IgD-negative memory B cell (primary cell): ENCODE data around the gene LGMN. TPM values are rescaled to one million over a fixed set of nuclear protein-coding genes. Genes with fewer than 3 reads are reported as not detected.
"Not testable (repeated sequence)": the region's sequence is repeated elsewhere in the genome, so short reads cannot be mapped to it uniquely, and the experiment has no call there.

Experiments
- H3K27ac Mint-ChIP-seq, 3 donors: one replicate each; pipeline ENCODE4 v1.8.0; 2020 to 2022; ENCODE audit warnings: mild to moderate bottlenecking in 3 of 3, mixed read lengths in 3 of 3, moderate library complexity in 1 of 3
- H3K27me3 Mint-ChIP-seq: one replicate; pipeline ENCODE4 v1.8.0; 2021; ENCODE audit warnings: mixed read lengths
- H3K36me3 Mint-ChIP-seq: one replicate; pipeline ENCODE4 v1.8.0; 2020; ENCODE audit warnings: mild to moderate bottlenecking, mixed read lengths
- H3K4me1 Mint-ChIP-seq, 3 donors: one replicate each; pipeline ENCODE4 v1.8.0; 2020 to 2022; ENCODE audit warnings: mixed read lengths in 3 of 3, mild to moderate bottlenecking in 1 of 3
- H3K4me3 Mint-ChIP-seq, 4 donors: one replicate each; pipeline ENCODE4 v1.8.0; 2020 to 2022; ENCODE audit warnings: mild to moderate bottlenecking in 4 of 4, mixed read lengths in 4 of 4, moderate library complexity in 3 of 4
- H3K9me3 Mint-ChIP-seq, 3 donors: one replicate each; pipeline ENCODE4 v1.8.0; 2020 to 2021; ENCODE audit warnings: mixed read lengths in 3 of 3, mild to moderate bottlenecking in 1 of 3
- polyA plus RNA-seq: library from polyadenylated mRNA; unstranded; fragments of 300-500 nt; fragmentation: Illumina TruSeq; gene quantifications from one replicate; pipeline ENCODE4 v1.2.3, GENCODE V29; 2021

LGMN gene
- polyA plus RNA-seq, 1 donor from 2014 or later: 25.1 TPM

DNA sequence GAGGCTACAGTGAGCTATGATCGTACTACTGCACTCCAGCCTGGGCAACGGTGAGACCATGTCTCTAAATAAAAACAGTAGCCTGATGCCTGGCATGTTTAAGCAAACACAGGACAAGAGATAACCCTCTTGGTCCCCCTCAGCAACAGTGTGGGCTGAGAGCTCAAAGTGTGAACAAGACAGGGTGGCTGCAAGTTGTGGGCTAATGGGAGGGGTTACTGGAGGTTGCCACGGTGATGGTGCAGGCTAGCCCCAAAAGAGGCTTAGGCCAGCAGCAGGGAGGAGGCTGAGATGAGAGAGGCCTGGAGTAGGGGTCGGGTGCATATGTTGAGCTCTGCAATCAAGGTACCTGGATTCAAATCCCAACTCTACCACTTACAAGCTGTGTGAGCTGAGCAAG is 3.4 kb upstream of the LGMN start:
- Mint-ChIP-seq H3K36me3 (peaks cover 6% of the 10 kb centered on the region), H3K4me1 (peaks cover 34 to 38% (median 35%) of the 10 kb centered on the region in 3 donors), H3K9me3 (peaks cover 0 to 4% (median 2%) of the 10 kb centered on the region in 3 donors), H3K4me3 (peak overlapping the region in 1 of 4 donors; percentile 58), H3K27me3 (no peaks in the 10 kb centered on the region), H3K27ac (peak overlapping the region in 1 of 3 donors; percentile 48)

DNA sequence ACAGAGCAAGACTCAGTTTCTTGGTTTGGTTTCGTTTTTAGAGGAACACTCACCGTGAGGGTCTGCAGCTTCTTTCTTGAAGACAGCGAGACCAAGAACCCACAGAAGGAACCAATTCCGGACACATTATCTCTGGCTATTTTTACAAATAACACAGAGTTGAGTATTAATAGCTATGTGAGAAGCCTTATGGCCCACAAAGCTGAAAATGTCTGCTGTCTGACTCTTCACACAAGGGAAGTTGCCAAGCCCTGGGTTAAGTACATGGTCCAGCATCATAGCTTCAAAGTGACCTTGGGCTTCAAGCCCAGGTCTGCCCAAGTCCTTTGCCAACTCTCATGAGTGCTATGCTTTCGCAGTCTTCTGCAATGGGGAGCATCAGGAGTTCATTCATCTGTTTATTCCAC is 2.6 kb upstream of the LGMN start:
- Mint-ChIP-seq H3K27me3 (no peaks in the 10 kb centered on the region), H3K27ac (peak overlapping the region; percentile 34 to 97 (median 70)), H3K4me1 (peaks cover 38 to 40% (median 39%) of the 10 kb centered on the region in 3 donors), H3K9me3 (peaks cover 0 to 4% (median 2%) of the 10 kb centered on the region in 3 donors), H3K36me3 (peaks cover 6% of the 10 kb centered on the region), H3K4me3 (peak overlapping the region; percentile 74 to 94 (median 92))

DNA sequence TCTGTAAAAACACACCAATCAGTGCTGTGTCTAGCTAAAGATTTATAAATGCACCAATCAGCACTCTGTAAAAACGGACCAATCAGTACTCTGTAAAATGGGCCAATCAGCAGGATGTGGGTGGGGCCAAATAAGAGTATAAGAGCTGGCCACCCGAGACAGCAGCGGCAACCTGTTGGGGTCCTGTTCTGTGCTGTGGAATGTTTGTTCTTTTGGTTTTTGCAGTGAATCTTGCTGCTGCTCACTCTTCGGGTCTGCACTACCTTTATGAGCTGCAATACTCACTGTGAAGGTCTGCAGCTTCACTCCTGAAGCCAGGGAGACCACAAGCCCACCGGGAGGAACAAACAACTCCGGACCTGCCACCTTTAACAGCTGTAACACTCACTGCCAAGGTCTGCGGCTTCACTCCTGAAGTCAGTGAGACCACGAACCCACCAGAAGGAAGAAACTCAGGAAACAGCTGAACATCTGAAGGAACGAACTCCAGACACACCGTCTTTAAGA is 1.8 kb upstream of the LGMN start:
- Mint-ChIP-seq H3K4me3 (peak overlapping the region; percentile 74 to 94 (median 92)), H3K27ac (peak overlapping the region; percentile 34 to 97 (median 70)), H3K4me1 (peaks cover 43 to 45% (median 43%) of the 10 kb centered on the region in 3 donors)
- H3K27me3 Mint-ChIP-seq, H3K36me3 Mint-ChIP-seq, H3K9me3 Mint-ChIP-seq: not testable (repeated sequence)

DNA sequence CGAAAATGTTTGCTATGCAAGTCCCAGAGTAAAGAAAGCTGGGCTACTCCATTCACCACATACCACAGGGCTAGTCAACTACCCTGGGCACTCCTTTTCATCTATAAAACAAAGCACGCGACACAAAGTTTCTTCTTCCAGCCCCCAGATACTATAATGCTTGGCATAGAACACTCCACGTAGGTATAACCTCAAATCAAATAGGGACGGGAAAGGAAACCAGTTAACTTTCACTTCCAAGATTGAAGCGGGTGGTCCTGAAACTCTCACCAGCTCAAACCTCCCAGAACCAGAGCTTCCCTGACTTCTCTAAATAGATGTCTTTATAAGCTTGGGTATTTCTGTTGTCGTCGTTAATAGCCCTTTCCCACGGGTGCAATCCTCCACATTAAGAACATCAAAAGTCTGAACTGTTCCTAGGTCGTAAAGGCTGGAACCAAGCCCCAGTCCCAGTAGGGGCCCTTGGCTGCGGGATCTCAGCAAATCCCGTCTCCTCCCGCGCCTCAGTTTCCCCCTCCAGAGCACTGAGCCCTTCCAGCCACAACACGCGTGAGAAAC is 647 bp downstream of the LGMN start:
- peak overlapping the region; percentile 91 to 96 (median 94) for H3K4me3 Mint-ChIP-seq
- H3K27ac Mint-ChIP-seq: peak overlapping the region; percentile 86 to 98 (median 93)
- no peaks in the 10 kb centered on the region for H3K27me3 Mint-ChIP-seq
- H3K4me1 Mint-ChIP-seq: peaks cover 39 to 40% (median 39%) of the 10 kb centered on the region in 3 donors
- H3K9me3 Mint-ChIP-seq: peaks cover 0 to 4% (median 2%) of the 10 kb centered on the region in 3 donors
- peaks cover 6% of the 10 kb centered on the region for H3K36me3 Mint-ChIP-seq

DNA sequence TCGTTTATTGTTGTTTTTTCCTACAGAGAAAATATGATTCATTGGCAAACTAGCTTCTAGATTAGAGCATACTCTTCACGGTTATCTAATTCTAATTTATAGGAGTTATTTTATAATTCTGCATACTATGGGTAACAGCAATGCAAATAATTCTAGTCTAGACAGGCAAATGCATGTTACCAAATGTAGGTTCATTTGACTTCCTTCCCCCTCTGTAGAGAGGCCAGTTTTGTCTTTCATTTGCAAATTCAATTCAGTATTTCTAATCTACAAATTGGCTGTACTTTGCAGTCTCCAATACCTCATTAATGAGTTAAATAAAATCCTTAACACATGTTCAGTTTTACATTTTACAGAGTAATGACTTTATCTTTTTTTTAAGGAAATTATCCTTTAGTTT is 4.2 kb downstream of the LGMN start:
- Mint-ChIP-seq H3K36me3 (peaks cover 8% of the 10 kb centered on the region), H3K4me3 (no peak overlapping the region), H3K27ac (peak overlapping the region in 1 of 3 donors; percentile 31), H3K4me1 (peaks cover 30 to 35% (median 31%) of the 10 kb centered on the region in 3 donors), H3K9me3 (no peaks in the 10 kb centered on the region), H3K27me3 (no peaks in the 10 kb centered on the region)

DNA sequence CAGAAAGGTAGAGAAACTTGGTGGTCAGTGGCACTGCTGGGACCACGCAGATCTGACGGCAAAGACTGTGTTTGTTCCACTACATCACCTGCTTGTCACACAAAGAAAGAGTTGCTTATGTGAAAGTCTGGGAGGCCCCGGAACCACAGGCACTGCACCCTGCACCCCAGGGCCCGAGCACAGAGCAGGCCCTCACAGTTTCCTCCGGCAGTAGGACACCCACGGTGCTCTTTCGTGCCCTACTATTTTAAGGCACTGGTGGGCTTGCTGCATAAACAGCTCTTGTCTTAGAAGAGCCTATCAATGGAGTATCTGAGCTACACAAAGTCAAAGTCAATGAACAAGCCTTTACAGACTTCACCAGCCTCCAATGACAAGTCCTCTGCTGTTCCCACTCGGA is 8.0 kb downstream of the LGMN start:
- peaks cover 8% of the 10 kb centered on the region for H3K36me3 Mint-ChIP-seq
- H3K4me3 Mint-ChIP-seq: no peak overlapping the region
- peaks cover 1% of the 10 kb centered on the region for H3K27me3 Mint-ChIP-seq
- H3K27ac Mint-ChIP-seq: no peak overlapping the region
- peaks cover 22 to 25% (median 25%) of the 10 kb centered on the region in 3 donors for H3K4me1 Mint-ChIP-seq
- no peaks in the 10 kb centered on the region for H3K9me3 Mint-ChIP-seq

DNA sequence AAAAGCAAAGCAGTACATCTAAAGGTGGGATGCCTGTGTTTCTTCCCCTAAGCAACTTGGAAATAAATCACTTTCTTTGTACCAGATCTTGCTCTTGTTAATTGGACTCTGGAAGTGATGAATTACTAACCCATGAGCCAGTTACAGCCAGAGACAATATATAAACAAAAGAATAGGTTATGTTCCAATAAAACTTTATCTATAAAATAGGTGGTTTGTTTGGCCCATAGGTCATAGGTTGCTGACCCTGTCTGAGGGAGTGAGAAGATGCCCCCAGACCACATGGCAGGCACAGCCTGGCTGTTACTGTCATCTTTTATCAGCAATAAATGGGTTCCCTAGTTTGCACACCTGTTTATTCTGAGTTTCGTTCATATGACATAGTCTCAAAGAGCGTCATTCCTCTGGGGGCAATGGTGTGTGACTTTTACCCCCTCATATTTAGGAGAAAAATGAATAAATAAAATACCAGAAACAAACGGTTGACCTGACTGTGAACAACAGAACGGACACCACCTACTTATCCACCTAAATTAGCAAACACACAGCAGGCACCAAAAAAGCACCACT is 10.7 kb downstream of the LGMN start:
- peaks cover 8% of the 10 kb centered on the region for H3K36me3 Mint-ChIP-seq
- peaks cover 20 to 21% (median 20%) of the 10 kb centered on the region in 3 donors for H3K4me1 Mint-ChIP-seq
- H3K27me3 Mint-ChIP-seq: peaks cover 1% of the 10 kb centered on the region
- peak overlapping the region in 2 of 3 donors; percentile 11 to 70 for H3K27ac Mint-ChIP-seq
- no peaks in the 10 kb centered on the region for H3K9me3 Mint-ChIP-seq
- H3K4me3 Mint-ChIP-seq: peak overlapping the region in 1 of 4 donors; percentile 46

DNA sequence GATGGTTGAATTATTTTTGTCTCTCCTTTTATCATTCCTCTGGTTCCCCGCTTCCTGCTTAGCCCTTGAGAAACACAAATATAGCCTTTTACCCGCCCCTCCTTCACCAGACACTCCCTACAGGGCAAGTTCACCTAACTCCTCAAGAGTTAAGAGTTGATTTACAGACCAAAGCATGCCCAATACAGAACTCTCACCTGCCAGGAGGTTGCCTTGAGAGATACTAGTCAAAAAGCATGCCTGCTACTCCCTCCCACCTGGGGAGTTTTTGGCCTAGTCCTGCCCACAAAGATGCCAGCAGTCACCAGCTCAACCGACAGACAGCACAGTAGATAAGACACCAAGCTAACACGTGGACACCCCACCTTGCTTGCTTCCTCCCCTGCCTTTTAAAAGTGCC is 11.2 kb downstream of the LGMN start:
- H3K9me3 Mint-ChIP-seq: no peaks in the 10 kb centered on the region
- H3K4me1 Mint-ChIP-seq: peaks cover 20 to 21% (median 20%) of the 10 kb centered on the region in 3 donors
- peak overlapping the region in 1 of 3 donors; percentile 48 for H3K27ac Mint-ChIP-seq
- H3K4me3 Mint-ChIP-seq: peak overlapping the region in 1 of 4 donors; percentile 46
- H3K27me3 Mint-ChIP-seq: peaks cover 1% of the 10 kb centered on the region
- H3K36me3 Mint-ChIP-seq: peaks cover 10% of the 10 kb centered on the region

DNA sequence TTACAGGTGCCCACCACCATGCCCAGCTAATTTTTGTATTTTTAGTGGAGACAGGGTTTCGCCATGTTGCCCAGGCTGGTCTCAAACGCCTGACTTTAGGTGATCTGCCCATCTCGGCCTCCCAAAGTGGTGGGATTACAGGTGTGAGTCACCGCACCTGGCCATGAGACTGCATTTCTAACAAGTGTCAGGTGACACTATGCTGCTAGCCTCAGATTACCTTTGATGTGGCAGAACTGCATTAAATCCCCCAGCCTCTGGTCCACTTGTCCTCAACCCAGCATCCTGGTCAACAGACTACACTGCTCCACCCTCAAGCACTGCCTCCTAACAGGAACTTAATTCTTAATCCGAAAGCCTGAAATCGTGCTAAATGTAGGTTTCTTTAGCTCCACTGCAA is 13.1 kb downstream of the LGMN start:
- Mint-ChIP-seq H3K27me3 (peaks cover 1% of the 10 kb centered on the region), H3K27ac (no peak overlapping the region), H3K36me3 (peaks cover 11% of the 10 kb centered on the region), H3K4me3 (no peak overlapping the region), H3K4me1 (peaks cover 16 to 26% (median 20%) of the 10 kb centered on the region in 3 donors), H3K9me3 (no peaks in the 10 kb centered on the region)

DNA sequence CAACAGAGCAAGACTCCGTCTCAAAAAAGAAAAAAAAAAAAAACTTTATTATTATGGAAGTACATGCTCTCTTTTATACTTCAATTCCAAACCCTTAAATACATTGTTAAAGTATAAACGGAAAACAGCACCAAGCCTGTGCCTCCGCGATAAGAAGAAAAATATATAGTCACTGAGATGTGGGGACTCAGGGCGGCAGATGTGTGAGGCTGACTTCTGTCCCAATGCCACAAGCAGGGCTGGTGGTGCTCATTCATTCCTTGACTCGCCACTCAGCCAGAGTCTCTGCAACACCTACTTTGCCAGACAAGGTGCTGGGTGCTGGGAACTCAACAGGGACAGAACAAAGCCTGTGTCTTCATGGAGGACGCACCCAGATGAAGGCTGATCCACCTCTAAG is 13.8 kb downstream of the LGMN start:
- no peaks in the 10 kb centered on the region for H3K9me3 Mint-ChIP-seq

DNA sequence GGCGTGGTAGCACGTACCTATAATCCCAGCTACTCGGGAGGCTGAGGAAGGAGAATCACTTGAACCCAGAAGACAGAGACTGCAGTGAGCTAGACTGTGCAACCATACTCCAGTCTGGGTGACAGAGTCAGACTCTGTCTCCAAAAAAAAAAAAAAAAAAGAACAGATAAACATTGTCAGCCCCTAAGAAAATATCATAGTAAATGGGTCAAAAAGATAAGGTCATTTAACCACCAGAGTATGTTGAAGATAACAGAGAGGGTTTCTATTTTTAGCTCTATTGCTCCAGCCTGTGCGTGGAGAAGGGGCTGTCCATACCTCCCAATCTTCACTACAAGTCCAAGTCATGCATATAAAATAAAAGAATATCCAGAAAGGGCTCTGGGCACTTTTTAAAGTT is 15.4 kb downstream of the LGMN start:
- H3K27ac Mint-ChIP-seq: no peak overlapping the region
- peaks cover 1% of the 10 kb centered on the region for H3K27me3 Mint-ChIP-seq
- H3K36me3 Mint-ChIP-seq: peaks cover 11% of the 10 kb centered on the region
- H3K4me1 Mint-ChIP-seq: peaks cover 14 to 26% (median 16%) of the 10 kb centered on the region in 3 donors
- no peaks in the 10 kb centered on the region for H3K9me3 Mint-ChIP-seq
- no peak overlapping the region for H3K4me3 Mint-ChIP-seq

More for the DNA sequence above, 13.8 kb downstream of the LGMN start:
- Mint-ChIP-seq H3K27me3 (peaks cover 1% of the 10 kb centered on the region), H3K36me3 (peaks cover 11% of the 10 kb centered on the region), H3K4me1 (peaks cover 16 to 32% (median 21%) of the 10 kb centered on the region in 3 donors), H3K27ac (no peak overlapping the region), H3K4me3 (no peak overlapping the region)

DNA sequence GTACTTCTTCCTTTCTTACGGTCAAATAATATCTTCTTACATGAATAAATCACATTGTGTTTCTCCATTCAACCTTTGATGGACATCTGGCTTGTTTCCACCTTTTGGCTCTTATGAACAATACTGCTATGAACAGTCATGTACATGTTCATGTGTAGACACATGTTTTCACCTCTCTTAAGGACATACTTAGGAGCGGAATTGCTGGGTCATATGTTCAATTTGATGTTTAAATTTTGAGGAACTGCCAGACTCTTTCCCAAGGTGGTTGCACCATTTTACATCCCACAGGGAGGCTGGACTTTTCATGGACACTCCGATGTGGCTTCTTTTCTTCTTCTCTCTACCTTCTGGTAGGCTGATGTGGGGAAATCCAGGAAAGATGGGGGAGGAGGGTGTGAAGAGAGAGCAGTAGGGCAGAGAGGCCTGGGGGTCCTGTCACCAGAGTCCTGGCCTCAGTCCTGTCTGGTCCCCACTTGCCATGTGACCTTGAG is 16.8 kb downstream of the LGMN start:
- H3K27me3 Mint-ChIP-seq: peaks cover 1% of the 10 kb centered on the region
- no peak overlapping the region for H3K27ac Mint-ChIP-seq
- H3K36me3 Mint-ChIP-seq: peaks cover 11% of the 10 kb centered on the region

DNA sequence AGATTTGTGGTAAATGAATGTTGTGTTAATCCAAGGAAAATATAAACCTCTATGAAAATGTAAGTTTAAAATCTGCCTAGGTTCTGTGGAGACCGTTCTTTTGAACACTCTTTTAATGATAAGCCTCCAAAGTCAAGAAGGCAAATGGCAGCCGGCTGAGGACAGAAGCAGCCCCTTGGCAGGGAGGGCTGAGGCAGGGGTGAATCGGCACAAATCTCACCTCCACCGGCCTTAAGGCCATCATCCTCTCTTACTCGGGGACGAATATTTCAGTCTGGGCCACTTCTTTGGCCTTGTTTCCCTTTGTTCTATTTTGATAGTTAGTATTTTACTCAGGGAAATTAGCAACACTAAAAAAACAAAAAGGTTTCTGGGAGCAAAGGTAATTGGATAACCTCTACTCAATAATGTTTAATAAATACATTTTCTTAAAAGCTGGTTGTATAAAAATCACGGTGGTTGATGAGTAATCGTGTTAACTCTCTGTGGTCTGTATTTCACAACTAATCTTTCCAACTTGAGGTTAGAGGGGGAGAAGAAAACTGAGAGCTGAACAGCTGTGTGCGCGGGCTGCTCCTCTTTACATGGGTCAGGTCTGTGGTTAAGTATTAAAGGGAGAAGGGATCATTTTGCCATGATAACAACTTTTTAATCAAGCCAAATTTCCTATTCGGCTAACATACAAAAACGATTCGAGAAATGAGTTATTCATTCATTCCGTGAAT is 18.6 kb downstream of the LGMN start:
- Mint-ChIP-seq H3K4me1 (peaks cover 3 to 12% (median 3%) of the 10 kb centered on the region in 3 donors), H3K36me3 (peaks cover 10% of the 10 kb centered on the region), H3K27me3 (no peaks in the 10 kb centered on the region), H3K27ac (no peak overlapping the region), H3K4me3 (no peak overlapping the region), H3K9me3 (no peaks in the 10 kb centered on the region)

More for the DNA sequence above, 16.8 kb downstream of the LGMN start:
- H3K4me1 Mint-ChIP-seq: peaks cover 4 to 14% (median 6%) of the 10 kb centered on the region in 3 donors
- H3K9me3 Mint-ChIP-seq: no peaks in the 10 kb centered on the region
- H3K4me3 Mint-ChIP-seq: no peak overlapping the region

DNA sequence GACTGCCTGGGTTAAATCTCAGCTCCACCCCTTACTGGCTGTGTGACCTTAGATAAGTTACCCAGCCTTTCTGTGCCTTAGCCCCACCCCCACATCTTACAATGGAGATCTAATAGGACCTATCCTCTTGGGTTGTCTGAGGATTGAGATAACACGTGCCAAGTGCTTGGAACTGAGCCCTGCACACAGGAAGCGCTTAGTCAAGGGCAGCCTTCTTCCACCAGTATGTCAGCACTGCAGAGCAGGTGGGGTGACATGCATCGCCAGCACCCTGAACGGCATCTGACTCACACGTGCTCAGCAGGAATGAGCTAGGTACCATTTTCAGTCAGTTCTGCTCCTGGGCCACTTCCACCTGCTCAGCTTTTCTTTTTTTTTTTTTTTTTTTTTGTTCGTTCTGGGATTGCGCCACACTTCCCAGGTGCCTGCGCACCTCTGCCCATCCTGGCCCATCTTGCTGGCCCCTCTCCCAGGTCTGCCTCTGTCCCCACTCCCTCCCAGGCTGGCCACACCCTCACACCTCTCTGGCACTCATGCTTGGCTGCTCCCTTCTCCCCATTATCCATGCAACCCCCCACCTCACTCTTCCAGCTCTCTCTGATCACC is 19.6 kb downstream of the LGMN start:
- Mint-ChIP-seq H3K9me3 (no peaks in the 10 kb centered on the region), H3K36me3 (peaks cover 15% of the 10 kb centered on the region), H3K27ac (no peak overlapping the region), H3K4me1 (peaks cover 3 to 12% (median 3%) of the 10 kb centered on the region in 3 donors), H3K27me3 (no peaks in the 10 kb centered on the region), H3K4me3 (no peak overlapping the region)

DNA sequence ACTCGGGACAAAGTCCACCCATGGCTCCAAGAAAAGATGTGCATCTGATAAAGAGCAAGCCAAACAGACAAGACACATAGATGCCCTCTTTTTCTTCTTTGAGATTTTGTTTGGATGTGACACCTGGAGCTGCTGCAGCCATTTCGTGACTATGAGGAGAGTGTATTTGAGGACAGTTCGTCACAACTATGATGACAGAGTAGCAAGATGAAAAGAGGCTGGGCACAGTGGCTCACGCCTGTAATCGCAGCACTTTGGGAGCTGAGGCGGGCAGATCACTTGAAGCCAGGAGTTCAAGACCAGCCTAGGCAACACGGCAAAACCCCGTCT is 21.5 kb downstream of the LGMN start:
- Mint-ChIP-seq H3K4me3 (no peak overlapping the region), H3K27me3 (no peaks in the 10 kb centered on the region), H3K4me1 (peaks cover 8 to 13% (median 10%) of the 10 kb centered on the region in 3 donors), H3K9me3 (no peaks in the 10 kb centered on the region), H3K27ac (no peak overlapping the region), H3K36me3 (peaks cover 12% of the 10 kb centered on the region)
